A549 treated with GW870086 at 1 μM for 4 hours (cell line): ENCODE results near the gene TMEM154. TPM values are rescaled to one million over a fixed set of nuclear protein-coding genes. Genes with fewer than 3 reads are reported as not detected.

Experiments
- total RNA-seq: library from RNA; stranded (reverse); fragments of 200-300 nt; extraction: Qiagen RNA extraction; gene quantifications from 5 replicates; pipeline ENCODE4 v1.2.3, GENCODE V29; 2022; ENCODE audit warnings: low read depth

The TMEM154 gene
- total RNA-seq = 0.02 to 0.13 TPM (median 0.05 TPM) in 4 of 5 replicates, not detected in the other

GRCh38 chr4:152679414-152680281 is at the start of gene TMEM154:
TMEM154 (minus strand) TSS chr4:152679997; CDS start chr4:152679933, 64 bp downstream.

Other genes starting within 250 kb of the TMEM154 start
- gene FBXW7, start 143.9 kb downstream of the TMEM154 start, total RNA-seq = 5.3 to 7.6 TPM (median 6.6 TPM) in 5 replicates
- gene TIGD4, start 99.7 kb upstream of the TMEM154 start, total RNA-seq = 0.13 to 0.24 TPM (median 0.16 TPM) in 4 of 5 replicates, not detected in the other
- gene ARFIP1, start 100.0 kb upstream of the TMEM154 start, total RNA-seq = 12.6 to 17.3 TPM (median 15.9 TPM) in 5 replicates